Neutrophil (primary cell): ENCODE measurements around the gene IFT172.

Source experiments
- H3K27ac ChIP-seq: fragments of 200-600 bp; sonication (generic); 2 replicates; pipeline ENCODE4 v1.5.1; 2016; ENCODE audit warnings: mild to moderate bottlenecking, moderate library complexity
- H3K27me3 ChIP-seq: fragments of 200-600 bp; sonication (generic); 2 replicates; pipeline ENCODE4 v1.6.0; 2016; ENCODE audit warnings: mild to moderate bottlenecking
- H3K36me3 ChIP-seq: fragments of 200-600 bp; sonication (generic); 2 replicates; pipeline ENCODE4 v1.5.1; 2017
- H3K4me1 ChIP-seq, 2 experiments: fragments of 200-600 bp in 1 of 2; sonication (generic) in 1 of 2; 1 replicate in 1 of 2; 2 replicates in 1 of 2; pipeline versions ENCODE4 v1.5.1 to v1.6.1; 2013 to 2016; ENCODE audit warnings: low read depth in 1 of 2, low read length in 1 of 2, mild to moderate bottlenecking in 1 of 2, moderate library complexity in 1 of 2; ENCODE audit not compliant: control insufficient read depth in 1 of 2, insufficient read depth in 1 of 2
- H3K4me3 ChIP-seq, 2 experiments: fragments of 200-600 bp in 1 of 2; sonication (generic) in 1 of 2; 1 replicate in 1 of 2; 2 replicates in 1 of 2; pipeline ENCODE4 v1.5.1; 2013 to 2016; ENCODE audit warnings: low read depth in 1 of 2, low read length in 1 of 2, mild to moderate bottlenecking in 1 of 2, moderate library complexity in 1 of 2
- H3K9me3 ChIP-seq: fragments of 200-600 bp; sonication (generic); 2 replicates; pipeline ENCODE4 v1.5.1; 2016
- TF ChIP-seq, protein P1 (sequence below): fragments of 200-600 bp; sonication (generic); IDR thresholded peaks from 2 replicates; pipeline ENCODE4 v1.5.1; 2016; ENCODE audit warnings: antibody characterized with exemption

IFT172 gene

DNA sequence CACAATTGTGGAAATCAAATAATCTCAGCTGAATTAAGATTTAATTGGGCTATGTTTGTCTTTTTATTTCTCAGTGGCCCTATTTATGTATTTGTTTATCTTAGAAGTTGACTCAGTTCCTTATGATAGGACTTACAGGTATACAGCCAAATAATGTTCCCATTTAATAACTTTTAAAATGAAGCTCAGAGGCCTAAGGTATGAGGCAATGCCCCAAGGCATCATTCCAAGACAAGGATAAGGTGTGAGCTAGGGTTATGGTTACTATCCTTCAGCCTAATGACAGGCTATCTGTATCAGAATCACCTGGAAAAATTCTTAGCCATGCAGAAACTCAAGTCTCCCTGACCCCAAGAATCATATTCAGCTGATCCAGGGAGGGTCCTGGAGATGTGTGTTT is 68.5 kb downstream of the IFT172 start:
- Histone ChIP-seq H3K4me3 (no peak overlapping the region), H3K36me3 (no peaks in the 10 kb centered on the region), H3K4me1 (no peaks in the 10 kb centered on the region), H3K27ac (no peak overlapping the region), H3K27me3 (no peaks in the 10 kb centered on the region), H3K9me3 (no peaks in the 10 kb centered on the region)
- TF ChIP-seq, protein P1, sequence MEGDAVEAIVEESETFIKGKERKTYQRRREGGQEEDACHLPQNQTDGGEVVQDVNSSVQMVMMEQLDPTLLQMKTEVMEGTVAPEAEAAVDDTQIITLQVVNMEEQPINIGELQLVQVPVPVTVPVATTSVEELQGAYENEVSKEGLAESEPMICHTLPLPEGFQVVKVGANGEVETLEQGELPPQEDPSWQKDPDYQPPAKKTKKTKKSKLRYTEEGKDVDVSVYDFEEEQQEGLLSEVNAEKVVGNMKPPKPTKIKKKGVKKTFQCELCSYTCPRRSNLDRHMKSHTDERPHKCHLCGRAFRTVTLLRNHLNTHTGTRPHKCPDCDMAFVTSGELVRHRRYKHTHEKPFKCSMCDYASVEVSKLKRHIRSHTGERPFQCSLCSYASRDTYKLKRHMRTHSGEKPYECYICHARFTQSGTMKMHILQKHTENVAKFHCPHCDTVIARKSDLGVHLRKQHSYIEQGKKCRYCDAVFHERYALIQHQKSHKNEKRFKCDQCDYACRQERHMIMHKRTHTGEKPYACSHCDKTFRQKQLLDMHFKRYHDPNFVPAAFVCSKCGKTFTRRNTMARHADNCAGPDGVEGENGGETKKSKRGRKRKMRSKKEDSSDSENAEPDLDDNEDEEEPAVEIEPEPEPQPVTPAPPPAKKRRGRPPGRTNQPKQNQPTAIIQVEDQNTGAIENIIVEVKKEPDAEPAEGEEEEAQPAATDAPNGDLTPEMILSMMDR, result no peak

DNA sequence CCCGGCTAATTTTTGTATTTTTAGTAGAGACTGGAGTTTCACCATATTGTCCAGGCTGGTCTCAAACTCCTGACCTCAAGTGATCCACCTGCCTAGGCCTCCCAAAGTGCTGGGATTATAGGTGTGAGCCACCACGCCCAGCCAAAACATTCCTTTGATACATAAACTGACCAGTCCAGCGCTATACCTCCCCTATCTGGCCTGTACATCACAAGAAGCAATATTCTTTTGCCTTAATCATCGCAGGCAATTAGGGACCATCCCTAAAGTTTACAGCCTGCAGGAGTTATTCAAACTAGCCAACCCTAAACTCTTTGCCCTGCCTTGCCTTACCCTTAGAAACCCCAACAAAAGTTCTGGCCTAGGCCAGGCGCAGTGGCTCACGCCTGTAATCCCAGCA is 73.4 kb downstream of the IFT172 start:
- H3K4me1 ChIP-seq, result no peaks in the 10 kb centered on the region
- no peaks in the 10 kb centered on the region for H3K9me3 ChIP-seq
- TF ChIP-seq, protein P1, result no peak

DNA sequence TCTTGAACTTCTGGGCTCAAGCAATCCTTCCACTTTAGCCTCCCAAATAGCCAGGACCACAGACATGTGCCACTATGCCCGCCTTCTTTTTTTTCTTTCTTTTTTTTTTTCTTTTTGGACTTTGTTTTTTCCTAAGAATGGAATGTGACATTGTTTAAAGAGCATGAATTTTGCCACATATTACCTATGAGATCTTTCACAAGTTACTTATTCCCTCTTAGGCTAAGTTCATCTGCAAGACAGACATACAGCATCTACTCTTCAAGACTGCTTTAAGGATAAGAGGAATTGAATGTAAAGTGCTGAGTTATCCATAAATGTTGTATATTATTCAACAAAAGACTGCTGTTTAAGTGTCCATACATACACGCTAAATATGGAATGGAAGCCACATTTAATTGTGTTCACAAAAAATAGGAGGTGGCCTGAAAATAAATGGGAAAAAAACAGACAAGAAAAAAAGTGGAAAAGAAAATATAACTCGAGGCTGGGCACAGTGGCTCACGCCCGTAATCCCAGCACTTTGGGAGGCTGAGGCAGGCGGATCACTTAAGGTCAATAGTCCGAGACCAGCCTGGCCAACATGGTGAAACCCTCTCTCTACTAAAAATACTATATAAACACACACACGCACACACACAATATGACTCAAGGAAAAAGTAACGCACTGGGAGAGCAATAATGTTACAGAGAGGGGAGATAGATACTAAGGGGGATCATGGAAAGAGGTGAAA is 77.0 kb downstream of the IFT172 start:
- peaks cover 5% of the 10 kb centered on the region for H3K27me3 ChIP-seq
- H3K4me1 ChIP-seq, result peaks cover 21 to 22% of the 10 kb centered on the region in 2 experiments
- H3K4me3 ChIP-seq, result no peak overlapping the region
- no peaks in the 10 kb centered on the region for H3K36me3 ChIP-seq
- no peak overlapping the region for H3K27ac ChIP-seq
- H3K9me3 ChIP-seq, result no peaks in the 10 kb centered on the region
- TF ChIP-seq, protein P1, result no peak

More for the DNA sequence above, 73.4 kb downstream of the IFT172 start:
- no peak overlapping the region for H3K27ac ChIP-seq
- H3K27me3 ChIP-seq, result peaks cover 5% of the 10 kb centered on the region
- H3K36me3 ChIP-seq, result no peaks in the 10 kb centered on the region
- no peak overlapping the region for H3K4me3 ChIP-seq

DNA sequence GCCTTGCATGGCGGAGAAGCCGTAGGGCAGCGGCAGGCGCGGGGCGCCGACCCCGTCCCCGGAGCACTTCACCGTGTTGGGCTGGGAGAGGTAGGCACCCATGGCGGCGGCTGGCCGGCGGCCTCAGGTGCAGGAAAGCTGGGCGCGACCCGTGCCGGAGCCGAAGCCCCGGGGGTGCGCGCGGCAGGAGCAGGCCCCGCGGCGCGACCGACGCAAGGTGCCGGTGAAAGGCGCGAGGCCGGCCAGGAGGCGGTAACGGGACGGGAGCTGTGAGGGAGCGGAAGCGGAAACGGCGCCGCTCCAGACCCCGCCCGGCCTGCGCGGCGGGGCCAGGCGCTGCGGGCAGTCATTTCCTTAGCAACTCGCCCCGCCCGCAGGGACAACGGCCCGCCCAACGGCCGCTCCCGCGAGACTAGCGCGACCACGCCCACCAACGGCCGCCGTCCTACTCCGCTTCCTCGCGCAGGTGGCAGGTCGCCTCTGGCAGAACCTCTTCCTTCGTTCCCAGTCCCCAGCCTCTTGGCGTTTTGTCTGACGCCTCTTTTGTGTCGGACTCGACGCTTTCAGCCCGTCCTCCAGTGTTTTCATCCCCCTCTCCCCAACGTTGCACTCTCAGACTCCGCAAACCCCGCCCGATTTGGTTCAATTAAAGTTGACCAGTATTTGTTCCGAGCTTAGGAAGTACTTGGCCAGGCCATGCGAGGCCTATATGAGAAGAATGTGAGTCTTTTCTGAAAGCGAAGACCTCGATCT is 80.0 kb downstream of the IFT172 start, which contains the start of gene PPM1G:
TSS of gene PPM1G (minus strand) at position 271 of the 753 bp plus-strand sequence. CDS start at position 102, 169 bp downstream.
- peak within 1 kb of the TSS; percentile 88 for H3K27ac ChIP-seq
- TF ChIP-seq, protein P1, result peak; percentile 38
- no peaks in the 10 kb centered on the region for H3K9me3 ChIP-seq
- H3K36me3 ChIP-seq, result no peaks in the 10 kb centered on the region
- H3K4me3 ChIP-seq, result peak within 1 kb of the TSS; percentile 78 to 99
- H3K4me1 ChIP-seq, result peaks cover 21 to 22% of the 10 kb centered on the region in 2 experiments
- H3K27me3 ChIP-seq, result peaks cover 5% of the 10 kb centered on the region

DNA sequence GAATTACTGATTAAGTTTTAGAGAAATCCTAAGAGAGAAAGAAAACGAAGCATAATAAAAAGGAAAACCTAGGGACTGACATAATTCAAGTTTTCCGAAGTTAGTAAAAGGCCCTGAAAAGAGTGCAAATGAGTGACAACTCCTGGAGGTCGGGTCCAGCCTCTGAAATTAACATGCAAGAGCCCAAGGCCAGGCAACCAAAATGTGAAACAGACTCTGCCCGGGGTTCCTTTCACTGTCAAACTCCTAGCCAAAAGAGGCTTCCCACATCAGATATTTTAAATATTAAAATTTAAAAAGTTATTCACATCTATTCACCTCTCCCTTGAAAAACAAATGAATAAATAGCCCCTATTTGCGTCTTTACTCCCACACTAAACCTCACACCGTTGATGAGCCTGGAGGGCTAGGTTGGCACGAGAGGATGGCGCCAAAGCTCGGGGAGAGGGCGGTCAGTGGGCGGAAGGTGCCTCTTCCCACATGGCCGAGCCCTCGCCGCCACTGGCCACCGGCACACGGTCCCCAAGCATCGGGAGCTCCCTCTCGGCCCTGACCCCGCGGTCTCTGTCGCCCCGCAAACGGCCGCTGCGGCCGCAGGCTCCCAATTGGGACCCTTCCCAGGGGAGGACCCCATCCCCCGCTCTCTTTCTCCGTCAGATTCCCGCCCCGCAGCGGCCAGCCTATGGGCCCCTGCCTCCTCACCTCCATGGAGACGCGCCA is 80.8 kb downstream of the IFT172 start:
- Histone ChIP-seq H3K27me3 (peaks cover 5% of the 10 kb centered on the region), H3K9me3 (no peaks in the 10 kb centered on the region)
- TF ChIP-seq, protein P1, result no peak

More for the DNA sequence above, 80.8 kb downstream of the IFT172 start:
- no peaks in the 10 kb centered on the region for H3K36me3 ChIP-seq
- H3K27ac ChIP-seq, result peak overlapping the region; percentile 88
- H3K4me3 ChIP-seq, result peak overlapping the region; percentile 78 to 99
- H3K4me1 ChIP-seq, result peaks cover 21 to 22% of the 10 kb centered on the region in 2 experiments
